Measurements from ENCODE around the gene RHBDL2.
"Not testable (repeated sequence)": the region's sequence is repeated elsewhere in the genome, so short reads cannot be mapped to it uniquely, and the experiment has no call there.

RHBDL2 gene

GRCh38 chr1:38929476-38929875, 12.2 kb downstream of the RHBDL2 start:
- no peak for DNase-seq

- DNase-seq, result no peak
Measured at GRCh38 chr1:38929054-38929453, 12.6 kb downstream of the RHBDL2 start.

- no peak for DNase-seq
Measured at GRCh38 chr1:38926091-38926490, 15.5 kb downstream of the RHBDL2 start.

- no peak for DNase-seq
Measured at GRCh38 chr1:38925391-38925790, 16.2 kb downstream of the RHBDL2 start.

GRCh38 chr1:38923607-38924006, 18.0 kb downstream of the RHBDL2 start:
- DNase-seq, result no peak

GRCh38 chr1:38919130-38919529, 22.5 kb downstream of the RHBDL2 start:
- DNase-seq, result peak; percentile 16

- DNase-seq, result no peak
Measured at GRCh38 chr1:38918568-38918967, 23.1 kb downstream of the RHBDL2 start.

- no peak for DNase-seq
Measured at GRCh38 chr1:38917772-38918171, 23.9 kb downstream of the RHBDL2 start.

DNA sequence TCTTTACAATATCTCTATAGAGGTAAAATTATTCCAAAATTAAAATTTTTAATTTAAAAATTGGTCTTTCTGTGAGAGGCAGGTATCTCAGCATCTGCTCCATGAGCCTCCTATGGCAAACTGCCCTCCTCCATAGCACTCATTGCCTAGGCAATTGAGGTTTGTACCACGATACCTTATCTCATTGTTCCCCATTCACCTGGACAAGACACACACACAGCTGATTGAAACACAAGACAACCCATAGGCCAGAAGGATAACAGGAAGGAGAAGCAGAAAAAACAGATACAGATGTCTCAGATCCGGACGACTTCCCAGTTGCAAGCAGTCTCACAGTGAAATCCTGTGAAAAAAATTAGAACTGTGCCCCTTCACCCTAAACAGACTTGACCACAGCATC, 24.3 kb downstream of the RHBDL2 start:
- DNase-seq, result no peak

DNA sequence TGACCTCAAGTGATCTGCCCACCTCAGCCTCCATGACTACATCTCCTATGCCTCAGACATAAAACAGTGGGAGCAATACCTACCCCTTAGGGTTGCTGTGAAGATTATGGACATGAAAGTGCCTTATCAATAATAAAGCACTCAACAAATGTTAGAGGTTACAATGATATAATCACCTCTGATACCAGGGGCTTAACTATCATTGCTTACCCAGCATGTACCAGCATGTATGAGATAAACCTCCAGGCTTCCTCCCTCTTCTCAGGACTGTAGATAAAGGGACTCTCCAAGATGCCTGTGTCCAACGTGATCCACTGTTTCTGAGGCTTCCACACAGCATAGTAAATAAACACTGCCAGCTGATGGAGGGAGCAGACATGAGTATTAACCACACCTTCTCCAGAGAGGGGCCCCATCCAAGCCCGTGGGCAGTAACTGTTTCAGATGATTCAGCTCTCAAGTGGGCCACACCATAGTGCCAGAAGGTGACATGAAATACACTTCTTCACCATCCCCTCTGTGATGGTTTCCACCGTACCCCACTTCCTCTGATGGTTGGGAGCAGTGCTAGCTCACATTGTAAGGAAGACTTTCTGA, 26.2 kb downstream of the RHBDL2 start:
- DNase-seq, result no peak

- DNase-seq, result not testable (repeated sequence)
Measured at GRCh38 chr1:38914908-38915307, 26.7 kb downstream of the RHBDL2 start.

GRCh38 chr1:38908821-38909220, 32.8 kb downstream of the RHBDL2 start:
- DNase-seq, result no peak

DNA sequence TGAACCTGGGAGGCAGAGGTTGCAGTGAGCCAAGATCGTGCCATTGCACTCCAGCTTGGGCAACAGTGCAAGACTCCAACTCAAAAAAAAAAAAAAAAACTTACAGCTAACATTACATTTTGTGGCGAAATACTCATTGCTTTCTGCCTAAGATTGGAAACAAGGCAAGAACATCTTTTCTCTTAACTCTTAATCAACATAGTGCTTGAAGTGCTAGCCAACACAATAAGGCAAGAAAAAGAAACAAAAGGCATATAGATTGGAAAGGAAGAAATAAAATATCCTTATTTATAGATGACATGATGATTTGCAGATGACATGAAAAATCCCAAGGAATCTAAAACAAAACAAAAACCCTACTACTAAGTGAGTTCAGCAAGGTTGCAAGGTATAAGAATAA, 35.6 kb downstream of the RHBDL2 start:
- DNase-seq, result no peak

GRCh38 chr1:38899560-38899959, 42.1 kb downstream of the RHBDL2 start:
- DNase-seq, result no peak

DNA sequence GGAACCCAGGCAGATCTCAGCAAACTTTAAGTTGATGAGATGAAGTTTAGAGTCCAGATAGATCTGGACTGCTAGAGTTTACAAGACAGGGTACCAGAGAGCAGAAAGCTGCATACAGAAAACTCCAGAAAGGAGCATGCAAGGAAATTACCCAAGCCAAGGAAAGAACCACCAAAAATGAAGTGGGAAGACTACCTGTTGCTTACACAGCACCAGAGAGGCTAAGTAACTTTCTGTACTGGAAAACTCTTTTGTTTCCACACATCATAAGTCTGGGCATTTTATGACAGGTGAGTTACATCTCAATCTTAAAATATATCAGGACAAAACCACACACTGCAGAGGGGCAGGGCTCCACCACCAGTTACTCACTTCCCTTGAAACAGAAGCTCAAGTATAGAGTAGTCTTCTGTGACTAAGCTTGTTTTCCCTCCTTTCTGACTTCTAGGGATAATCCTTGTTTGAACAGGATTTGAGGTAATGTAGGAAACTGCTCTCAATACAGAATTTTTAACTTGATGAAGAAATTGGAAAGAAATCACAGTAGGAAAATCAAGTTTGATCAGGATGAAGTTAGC, 42.9 kb downstream of the RHBDL2 start:
- no peak for DNase-seq

DNA sequence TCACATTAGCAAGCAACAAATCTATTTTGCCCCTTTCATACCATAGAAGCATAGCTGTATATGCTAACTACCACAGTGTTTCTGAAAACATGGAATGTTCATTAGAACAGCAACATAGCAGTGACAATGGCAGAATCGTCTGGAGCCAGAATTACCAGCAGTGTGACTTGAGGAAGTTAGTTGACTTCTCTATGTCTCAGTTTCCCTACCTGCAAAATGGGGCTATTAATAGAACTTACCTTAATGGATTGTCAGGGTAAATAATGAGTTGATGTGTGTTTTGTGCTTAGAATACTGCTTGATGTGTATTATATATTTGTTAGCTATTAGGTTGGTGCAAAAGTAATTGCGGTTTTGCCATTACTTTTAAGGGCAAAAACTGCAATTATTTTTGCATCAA, 45.5 kb downstream of the RHBDL2 start:
- DNase-seq, result no peak

GRCh38 chr1:38892976-38893375, 48.7 kb downstream of the RHBDL2 start:
- DNase-seq, result no peak

DNA sequence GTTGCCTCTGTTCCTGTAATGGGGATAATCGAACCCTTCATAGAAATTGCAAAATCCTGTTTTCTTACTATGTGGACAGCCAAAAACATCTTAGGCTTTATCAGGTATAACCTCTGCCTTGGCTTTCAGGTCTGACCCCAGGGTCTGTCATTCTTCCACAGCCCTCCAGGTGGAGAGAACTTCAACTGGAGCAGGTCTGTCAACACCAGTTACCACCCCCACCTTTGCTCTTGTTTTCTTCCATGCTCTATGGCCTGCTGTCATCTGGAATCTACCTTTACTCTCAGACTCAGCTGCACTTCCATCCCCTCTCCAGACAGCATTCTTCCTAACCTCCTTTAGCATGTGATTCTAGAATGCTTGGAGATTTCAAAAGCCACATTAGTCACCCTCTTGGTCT, 49.9 kb downstream of the RHBDL2 start:
- no peak for DNase-seq

DNA sequence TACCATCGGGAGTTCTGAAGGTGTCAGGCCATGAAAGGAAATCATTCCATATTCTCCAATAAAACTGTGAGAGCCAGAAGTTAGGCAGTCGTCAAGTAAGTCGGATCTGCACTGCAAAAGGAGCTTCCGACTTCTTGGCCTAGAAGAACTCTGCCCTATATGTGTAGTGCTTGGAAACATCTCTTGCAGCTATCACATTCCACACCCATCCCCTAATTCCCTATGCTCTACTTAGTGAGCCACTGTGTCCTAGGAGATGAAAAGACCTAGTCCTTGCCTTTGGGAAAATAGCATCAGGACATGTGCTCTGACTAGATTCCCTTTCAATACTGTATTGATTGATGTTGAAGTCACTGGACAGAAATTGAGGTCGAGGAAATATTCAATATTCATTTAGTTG, 52.0 kb downstream of the RHBDL2 start:
- DNase-seq, result no peak

- no peak for DNase-seq
Measured at GRCh38 chr1:38888423-38889333, 53.0 kb downstream of the RHBDL2 start.

DNA sequence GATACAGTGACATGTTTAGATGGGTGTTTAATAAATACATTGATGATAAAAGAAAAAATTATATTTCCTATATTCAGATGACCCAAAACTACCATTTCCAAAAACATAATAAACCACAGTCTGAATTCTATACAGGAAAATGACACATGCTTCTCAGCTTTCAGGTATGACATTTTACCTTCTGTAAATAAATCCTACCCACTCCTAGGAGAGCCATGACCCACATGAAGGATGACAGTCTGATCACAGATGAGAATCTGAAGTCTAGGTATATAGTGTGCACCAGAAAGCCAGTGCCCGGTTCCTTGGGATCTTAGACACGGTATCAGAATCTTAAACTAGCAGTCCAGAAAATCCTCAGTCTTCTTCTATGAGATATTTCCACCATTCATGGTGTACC, 56.5 kb downstream of the RHBDL2 start:
- DNase-seq, result no peak

GRCh38 chr1:38881487-38881886, 60.1 kb downstream of the RHBDL2 start, which contains the start of gene GJA9:
Gene GJA9, minus strand, starts transcription at chr1:38881587. Its CDS starts 5,489 bp downstream, at chr1:38876098.
- DNase-seq, result no peak

DNA sequence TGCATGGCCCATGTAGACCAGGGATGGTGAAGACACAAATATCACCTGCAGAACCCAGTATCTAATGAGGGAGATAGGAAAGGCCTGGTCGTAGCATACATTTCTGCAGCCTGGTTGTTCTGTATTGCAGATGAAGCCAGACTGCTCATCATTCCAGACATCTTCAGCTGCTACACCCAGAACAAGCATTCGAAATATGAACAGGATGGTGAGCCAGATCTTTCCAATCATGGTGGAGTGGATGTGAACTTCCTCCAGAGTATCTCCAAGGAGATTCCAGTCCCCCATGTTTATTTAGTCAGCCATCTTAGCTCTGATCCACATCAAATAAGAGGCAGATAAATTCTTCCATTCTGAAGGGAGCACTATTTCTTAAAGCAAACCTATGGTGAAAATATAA, 65.8 kb downstream of the RHBDL2 start:
- DNase-seq, result no peak

Measured in DMS153 (cell line).